Stimulated activated CD8-positive, alpha-beta memory T cell treated with anti-CD3 and anti-CD28 coated beads, Interleukin-2, amount 100 ng/mL, for 1 hour (primary cell): ENCODE data around the gene SLC25A15.
"Not testable (repeated sequence)": the region's sequence is repeated elsewhere in the genome, so short reads cannot be mapped to it uniquely, and the experiment has no call there.

ENCODE experiments used
- DNase-seq, 2 donors: peaks; one replicate each; pipeline ENCODE4 v3.0.0-alpha.2; 2020; ENCODE audit warnings: low read depth in 2 of 2

Gene SLC25A15

DNA sequence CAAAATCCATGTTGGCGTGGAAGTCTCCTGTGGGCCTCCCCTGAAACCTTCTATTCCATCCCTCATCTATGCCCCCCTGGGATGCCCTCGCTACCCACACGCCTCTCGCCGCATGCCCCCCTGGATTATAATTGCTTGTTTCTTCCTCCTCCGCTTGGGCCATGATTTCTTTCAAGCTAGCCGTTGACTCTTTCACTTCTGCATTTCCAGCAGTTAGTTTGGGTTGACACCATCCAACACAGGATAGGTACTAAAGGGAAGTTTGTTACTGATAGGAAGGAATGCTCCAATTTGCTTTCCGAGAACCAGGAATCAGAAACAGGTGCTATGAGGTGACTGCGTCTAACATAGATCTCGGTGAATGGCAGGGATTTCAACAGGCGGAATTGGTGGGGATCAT is 7.7 kb upstream of the SLC25A15 start:
- DNase-seq: no peak

GRCh38 chr13:40782971-40783370 is 6.4 kb upstream of the SLC25A15 start:
- DNase-seq: not testable (repeated sequence)

- no peak for DNase-seq
These were observed 4.9 kb upstream of the SLC25A15 start for GRCh38 chr13:40784540-40784939.

- no peak for DNase-seq
These were observed 2.8 kb upstream of the SLC25A15 start for GRCh38 chr13:40786568-40786996.

GRCh38 chr13:40787062-40787461 is 2.3 kb upstream of the SLC25A15 start:
- no peak for DNase-seq

DNA sequence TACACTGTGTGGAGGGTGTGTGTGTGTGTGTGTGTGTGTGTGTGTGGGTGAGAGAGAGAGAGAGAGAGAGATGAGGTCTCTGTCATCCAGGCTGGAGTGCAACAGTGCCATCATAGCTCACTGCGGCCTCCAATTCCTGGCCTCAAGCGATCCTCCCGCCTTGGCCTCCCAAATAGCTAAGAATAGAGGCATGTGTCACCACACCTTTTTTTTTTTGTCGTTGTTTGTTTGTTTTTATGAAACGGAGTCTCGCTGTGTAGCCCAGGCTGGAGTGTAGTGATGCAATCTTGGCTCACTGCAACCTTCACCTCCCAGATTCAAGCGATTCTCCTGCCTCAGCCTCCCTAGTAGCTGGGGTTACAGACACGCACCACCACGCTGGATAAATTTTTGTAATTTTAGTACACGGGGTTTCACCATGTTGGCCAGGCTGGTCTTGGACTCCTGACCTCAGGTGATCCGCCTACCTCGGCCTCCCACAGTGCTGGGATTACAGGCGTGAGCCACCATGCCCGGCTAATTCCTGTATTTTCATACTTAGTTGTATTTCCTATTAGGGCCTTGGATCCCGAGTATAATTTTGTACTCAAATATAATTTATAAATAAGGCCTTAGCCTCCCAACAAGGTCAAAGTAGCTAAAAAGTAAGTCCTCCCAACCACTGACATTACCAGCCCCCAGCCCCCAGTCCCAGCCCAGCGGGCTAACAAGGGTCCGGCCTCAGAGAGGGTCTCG is 704 bp upstream of the SLC25A15 start:
- not testable (repeated sequence) for DNase-seq

DNA sequence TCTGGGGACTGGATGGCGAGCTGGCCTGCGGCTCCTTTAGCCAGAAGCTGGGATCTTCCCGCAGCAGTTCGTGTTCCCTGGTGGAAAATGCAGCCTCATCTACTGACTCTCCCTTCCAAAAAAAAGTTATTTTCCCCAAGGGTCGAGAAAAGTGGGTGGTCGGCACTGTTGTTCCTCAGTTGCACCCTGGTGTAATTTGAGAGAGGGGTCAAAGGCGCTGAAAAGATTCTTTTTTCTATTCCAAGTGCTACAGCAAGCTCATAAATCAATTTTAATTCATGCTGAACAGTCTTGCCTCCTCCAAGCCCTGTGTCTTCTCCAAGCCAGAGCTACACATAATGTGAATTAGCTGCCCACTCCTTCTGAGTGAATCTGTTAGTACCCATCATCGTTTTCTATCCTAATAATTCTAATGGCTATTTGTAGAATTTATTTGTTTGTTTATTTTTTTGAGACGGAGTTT is 774 bp downstream of the SLC25A15 start:
- no peak for DNase-seq

GRCh38 chr13:40792284-40793051 is 3.1 kb downstream of the SLC25A15 start:
- no peak for DNase-seq

DNA sequence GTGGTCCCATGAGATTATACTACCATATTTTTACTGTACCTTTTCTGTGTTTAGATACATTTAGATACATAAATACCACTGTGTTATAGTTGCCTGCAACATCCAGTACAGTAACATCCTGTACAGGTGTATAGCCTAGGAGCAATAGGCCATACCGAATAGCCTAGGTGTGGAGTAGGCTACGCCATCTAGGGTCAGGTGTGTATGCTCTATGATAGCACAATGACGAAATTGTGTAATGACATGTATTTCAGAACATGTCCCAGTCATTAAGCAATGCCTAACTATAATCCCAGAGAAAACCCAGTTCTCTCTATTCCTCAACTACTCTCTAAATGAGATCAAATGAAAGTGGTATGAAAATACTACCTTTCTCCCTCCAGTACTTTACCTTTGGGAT is 3.9 kb downstream of the SLC25A15 start:
- DNase-seq: no peak

- DNase-seq: no peak
These were observed 5.3 kb downstream of the SLC25A15 start for GRCh38 chr13:40794414-40795368.

- DNase-seq: no peak
These were observed 7.2 kb downstream of the SLC25A15 start for GRCh38 chr13:40796649-40797048.

- no peak for DNase-seq
These were observed 9.0 kb downstream of the SLC25A15 start for GRCh38 chr13:40798380-40798779.

DNA sequence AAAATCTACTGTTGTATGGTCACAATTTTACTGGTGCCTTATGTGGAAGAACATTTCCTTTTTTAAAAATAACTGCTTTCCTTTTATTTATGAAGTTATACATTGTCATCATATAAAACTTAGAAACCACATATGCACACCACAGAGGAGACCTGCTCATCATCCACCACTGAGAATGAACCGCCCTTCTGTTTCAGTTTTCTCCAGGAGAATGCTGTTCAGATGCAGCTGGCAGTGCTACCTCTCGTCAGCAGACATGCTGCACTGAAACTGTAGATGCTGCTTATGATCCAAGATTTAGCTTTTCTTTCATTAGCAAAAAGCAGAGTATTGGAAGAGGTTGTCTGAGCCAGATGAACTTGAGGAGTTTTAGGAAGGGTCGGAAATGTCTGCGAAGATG is 10.1 kb downstream of the SLC25A15 start:
- no peak for DNase-seq

GRCh38 chr13:40800559-40800958 is 11.1 kb downstream of the SLC25A15 start:
- DNase-seq: no peak

DNA sequence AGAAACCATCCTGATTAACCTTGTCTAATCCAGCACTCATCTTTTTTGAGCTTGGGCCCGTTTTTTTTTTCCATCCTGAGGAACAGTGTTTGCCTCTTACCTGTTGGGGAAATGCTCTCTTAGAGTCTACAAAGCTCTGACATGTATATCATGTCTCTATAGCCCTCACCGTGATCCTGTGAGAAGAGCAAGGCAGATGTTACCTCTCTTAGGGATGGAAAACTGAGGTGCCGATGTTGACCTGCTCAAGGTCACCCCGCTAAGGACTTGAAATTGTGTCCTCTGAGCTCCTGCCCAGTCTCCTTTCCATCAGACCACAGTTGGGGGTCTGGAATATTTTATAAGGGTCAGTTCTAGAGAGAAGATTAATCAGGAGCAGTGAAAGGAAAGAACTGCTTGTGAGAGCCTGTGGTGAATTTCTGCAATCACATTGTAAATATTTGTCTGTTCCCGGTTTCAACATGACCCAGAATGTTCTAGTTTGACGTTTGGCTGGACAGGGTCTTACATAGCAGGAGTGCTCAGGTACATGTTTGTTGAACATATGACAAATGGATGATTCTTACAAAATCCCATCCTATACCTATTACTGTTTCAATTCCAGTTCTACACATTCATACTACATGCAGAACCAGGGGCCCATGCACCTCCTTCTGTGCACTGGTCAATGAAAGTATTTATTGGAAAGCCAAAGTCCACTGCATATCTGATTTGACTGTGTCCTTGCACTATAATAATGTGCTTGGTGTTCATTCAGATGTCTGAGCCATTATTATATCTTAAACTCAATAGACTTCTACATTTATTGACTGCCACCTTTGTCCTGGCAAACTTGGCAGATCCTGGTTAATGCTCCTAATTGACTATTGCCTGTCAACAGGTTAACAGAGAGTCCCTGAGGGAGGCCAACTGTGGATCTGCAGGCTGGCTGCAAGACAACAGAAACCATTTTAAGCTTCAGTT is 12.1 kb downstream of the SLC25A15 start:
- no peak for DNase-seq

DNA sequence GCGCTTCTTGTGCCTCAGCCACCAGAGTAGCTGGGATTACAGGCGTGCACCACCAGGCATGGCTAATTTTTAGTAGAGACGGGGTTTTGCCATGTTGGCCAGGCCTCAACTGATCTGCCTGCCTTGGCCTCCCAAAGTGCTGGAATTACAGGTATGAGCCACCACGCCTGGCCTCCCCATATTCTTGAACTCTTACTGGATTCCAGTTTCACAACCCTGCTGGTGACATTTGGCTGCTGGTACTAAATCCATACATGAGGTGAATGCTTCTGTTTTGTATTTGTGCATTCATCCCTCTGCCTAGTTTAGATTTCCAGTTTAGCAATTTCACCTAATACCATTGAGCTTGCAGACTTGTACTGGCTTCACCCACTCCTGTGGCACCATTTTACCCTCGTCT is 13.9 kb downstream of the SLC25A15 start:
- no peak for DNase-seq

- DNase-seq: no peak
These were observed 16.8 kb downstream of the SLC25A15 start for GRCh38 chr13:40806241-40806640.

- DNase-seq: no peak
These were observed 20.1 kb downstream of the SLC25A15 start for GRCh38 chr13:40809471-40809870.

DNA sequence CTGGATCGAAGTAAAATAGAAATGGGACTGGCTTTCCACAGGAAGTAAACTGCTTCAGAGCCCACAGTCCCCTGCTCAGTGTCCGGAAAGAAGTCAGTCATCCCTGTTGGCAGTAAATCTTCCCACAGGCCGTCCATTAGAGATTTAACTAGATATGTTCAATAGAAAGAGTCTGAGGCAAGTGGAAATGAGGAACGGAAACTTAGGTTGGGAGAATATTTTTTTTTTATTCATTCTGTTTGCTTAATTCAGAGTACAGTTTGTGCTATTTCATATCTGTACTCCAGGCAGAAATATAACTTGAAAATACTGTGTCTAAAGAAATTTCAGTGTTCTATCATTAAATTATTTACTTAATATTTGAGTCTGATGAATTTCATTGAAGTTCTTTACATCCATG is 22.7 kb downstream of the SLC25A15 start:
- DNase-seq: no peak

- DNase-seq: no peak
These were observed 23.5 kb downstream of the SLC25A15 start for GRCh38 chr13:40812724-40813445.
